Measurements from ENCODE around the gene NT5C1A. TPM values are rescaled to one million over a fixed set of nuclear protein-coding genes. Genes with fewer than 3 reads are reported as not detected.

The NT5C1A gene
- total RNA-seq, 1 donor from 2014 or later = not detected

DNA sequence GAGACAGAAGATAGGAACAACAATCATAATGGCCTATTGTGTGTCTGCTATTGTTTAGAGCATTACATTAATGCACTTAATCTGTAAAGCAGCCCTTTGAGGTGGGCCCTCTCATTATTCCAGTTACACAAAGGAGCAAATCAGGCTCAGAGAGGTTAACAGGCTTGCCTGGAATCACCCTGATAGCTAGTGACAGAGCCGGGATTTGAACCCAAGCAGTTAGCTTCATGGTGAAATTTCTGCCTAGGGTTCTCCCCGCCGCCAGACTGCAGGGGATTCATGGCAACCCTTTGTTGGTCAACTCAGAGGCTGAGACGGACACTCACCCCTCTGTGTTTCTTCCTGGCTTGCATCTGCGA is 39.6 kb downstream of the NT5C1A start:
- Mint-ChIP-seq H3K9me3 (ENCODE audit: low read depth) (no peaks in the 10 kb centered on the region), H3K4me3 (ENCODE audit: low read depth) (no peak overlapping the region), H3K4me1 (ENCODE audit: low read depth) (peaks cover 8% of the 10 kb centered on the region), H3K27me3 (peaks cover 73% of the 10 kb centered on the region), H3K27ac (no peak overlapping the region), H3K36me3 (ENCODE audit: insufficient read depth) (no peaks in the 10 kb centered on the region)
- DNase-seq (ENCODE audit: low spot score, unreplicated experiment) = no peak
- TF ChIP-seq CTCF (IDR thresholded peaks at IDR 0.05; ENCODE audit: unreplicated experiment) = no peak

GRCh38 chr1:39631361-39632322 is 40.3 kb downstream of the NT5C1A start:
- no peak for DNase-seq (ENCODE audit: low spot score, unreplicated experiment)
- Mint-ChIP-seq H3K27ac (no peak overlapping the region), H3K9me3 (ENCODE audit: low read depth) (no peaks in the 10 kb centered on the region), H3K4me3 (ENCODE audit: low read depth) (no peak overlapping the region), H3K36me3 (ENCODE audit: insufficient read depth) (no peaks in the 10 kb centered on the region), H3K4me1 (ENCODE audit: low read depth) (peaks cover 8% of the 10 kb centered on the region), H3K27me3 (peaks cover 69% of the 10 kb centered on the region)
- no peak for TF ChIP-seq CTCF (IDR thresholded peaks at IDR 0.05; ENCODE audit: unreplicated experiment)

GRCh38 chr1:39628807-39629350 is 43.0 kb downstream of the NT5C1A start:
- DNase-seq (ENCODE audit: low spot score, unreplicated experiment) = no peak
- H3K27ac Mint-ChIP-seq = no peak overlapping the region
- H3K9me3 Mint-ChIP-seq (ENCODE audit: low read depth) = no peaks in the 10 kb centered on the region
- H3K4me3 Mint-ChIP-seq (ENCODE audit: low read depth) = no peak overlapping the region
- H3K27me3 Mint-ChIP-seq = peaks cover 58% of the 10 kb centered on the region
- TF ChIP-seq CTCF (IDR thresholded peaks at IDR 0.05; ENCODE audit: unreplicated experiment) = no peak
- H3K36me3 Mint-ChIP-seq (ENCODE audit: insufficient read depth) = no peaks in the 10 kb centered on the region
- peaks cover 9% of the 10 kb centered on the region for H3K4me1 Mint-ChIP-seq (ENCODE audit: low read depth)

DNA sequence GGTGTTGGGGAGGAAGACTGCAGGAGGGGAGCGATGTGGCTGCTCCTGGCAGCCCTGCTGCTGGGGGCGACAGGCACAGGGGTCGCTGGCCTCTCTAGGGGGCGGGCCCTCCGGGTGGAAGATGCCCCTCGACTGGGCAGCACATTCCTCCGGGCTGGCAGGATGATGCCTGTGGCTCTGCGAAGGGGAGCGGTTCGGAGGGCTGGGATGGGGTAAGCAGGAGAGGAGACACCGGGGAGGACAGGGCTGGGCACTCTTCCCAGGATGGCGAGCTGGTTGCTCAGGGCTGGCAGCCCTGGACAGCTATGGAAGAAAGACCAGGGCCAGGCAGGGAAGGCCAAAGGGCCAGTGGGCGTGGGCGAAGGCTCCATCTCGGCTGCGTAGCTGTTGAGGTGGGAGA is 45.3 kb downstream of the NT5C1A start:
- no peaks in the 10 kb centered on the region for H3K9me3 Mint-ChIP-seq (ENCODE audit: low read depth)
- TF ChIP-seq CTCF (IDR thresholded peaks at IDR 0.05; ENCODE audit: unreplicated experiment) = no peak
- no peak overlapping the region for H3K4me3 Mint-ChIP-seq (ENCODE audit: low read depth)
- no peak for DNase-seq (ENCODE audit: low spot score, unreplicated experiment)
- peaks cover 1% of the 10 kb centered on the region for H3K4me1 Mint-ChIP-seq (ENCODE audit: low read depth)
- H3K36me3 Mint-ChIP-seq (ENCODE audit: insufficient read depth) = no peaks in the 10 kb centered on the region
- peaks cover 56% of the 10 kb centered on the region for H3K27me3 Mint-ChIP-seq
- no peak overlapping the region for H3K27ac Mint-ChIP-seq

GRCh38 chr1:39625462-39626273 is 46.2 kb downstream of the NT5C1A start:
- no peak for TF ChIP-seq CTCF (IDR thresholded peaks at IDR 0.05; ENCODE audit: unreplicated experiment)
- Mint-ChIP-seq H3K36me3 (ENCODE audit: insufficient read depth) (no peaks in the 10 kb centered on the region), H3K27me3 (peaks cover 46% of the 10 kb centered on the region), H3K4me1 (ENCODE audit: low read depth) (peaks cover 1% of the 10 kb centered on the region), H3K27ac (no peak overlapping the region), H3K9me3 (ENCODE audit: low read depth) (no peaks in the 10 kb centered on the region), H3K4me3 (ENCODE audit: low read depth) (no peak overlapping the region)
- DNase-seq (ENCODE audit: low spot score, unreplicated experiment) = no peak
